Endothelial cell (in vitro differentiated cells): ENCODE data around the gene NLRX1. TPM values are rescaled to one million over a fixed set of nuclear protein-coding genes. Genes with fewer than 3 reads are reported as not detected.

ENCODE experiments used
- DNase-seq: peaks from one replicate; pipeline ENCODE4 v3.0.0; 2021; ENCODE audit warnings: low spot score
- H3K27ac Mint-ChIP-seq: one replicate; pipeline ENCODE4 v1.8.0; 2021; ENCODE audit warnings: mixed read lengths, inconsistent platforms; ENCODE audit not compliant: unreplicated experiment
- H3K27me3 Mint-ChIP-seq: one replicate; pipeline ENCODE4 v1.8.0; 2021; ENCODE audit warnings: mild to moderate bottlenecking, moderate library complexity, mixed read lengths, inconsistent platforms; ENCODE audit not compliant: unreplicated experiment
- H3K36me3 Mint-ChIP-seq: one replicate; pipeline ENCODE4 v1.8.0; 2021; ENCODE audit warnings: mild to moderate bottlenecking, low read depth, mixed read lengths, inconsistent platforms; ENCODE audit not compliant: unreplicated experiment
- H3K4me1 Mint-ChIP-seq: one replicate; pipeline ENCODE4 v1.8.0; 2021; ENCODE audit warnings: mild to moderate bottlenecking, mixed read lengths, inconsistent platforms; ENCODE audit not compliant: unreplicated experiment
- H3K4me3 Mint-ChIP-seq: one replicate; pipeline ENCODE4 v1.8.0; 2021; ENCODE audit warnings: mild to moderate bottlenecking, mixed read lengths, inconsistent platforms; ENCODE audit not compliant: unreplicated experiment
- H3K9me3 Mint-ChIP-seq: one replicate; pipeline ENCODE4 v1.8.0; 2021; ENCODE audit warnings: mixed read lengths, inconsistent platforms; ENCODE audit not compliant: unreplicated experiment
- total RNA-seq: library from RNA; stranded (reverse); fragmentation: NEBNext Ultra II Directional; extraction: Animal tissue kit (Norgen Biotek cat#: 25700); gene quantifications from one replicate; pipeline ENCODE4 v1.2.1, GENCODE V29; 2021; ENCODE audit not compliant: unreplicated experiment
- TF ChIP-seq, protein P1 (sequence below): fragments of 200-600 bp; sonication (generic); IDR thresholded peaks from one replicate; pipeline ENCODE4 v1.5.0; 2021; ENCODE audit warnings: antibody characterized with exemption; ENCODE audit not compliant: unreplicated experiment

NLRX1 gene
- total RNA-seq, 1 donor from 2014 or later, result 12.3 TPM

- TF ChIP-seq, protein P1, sequence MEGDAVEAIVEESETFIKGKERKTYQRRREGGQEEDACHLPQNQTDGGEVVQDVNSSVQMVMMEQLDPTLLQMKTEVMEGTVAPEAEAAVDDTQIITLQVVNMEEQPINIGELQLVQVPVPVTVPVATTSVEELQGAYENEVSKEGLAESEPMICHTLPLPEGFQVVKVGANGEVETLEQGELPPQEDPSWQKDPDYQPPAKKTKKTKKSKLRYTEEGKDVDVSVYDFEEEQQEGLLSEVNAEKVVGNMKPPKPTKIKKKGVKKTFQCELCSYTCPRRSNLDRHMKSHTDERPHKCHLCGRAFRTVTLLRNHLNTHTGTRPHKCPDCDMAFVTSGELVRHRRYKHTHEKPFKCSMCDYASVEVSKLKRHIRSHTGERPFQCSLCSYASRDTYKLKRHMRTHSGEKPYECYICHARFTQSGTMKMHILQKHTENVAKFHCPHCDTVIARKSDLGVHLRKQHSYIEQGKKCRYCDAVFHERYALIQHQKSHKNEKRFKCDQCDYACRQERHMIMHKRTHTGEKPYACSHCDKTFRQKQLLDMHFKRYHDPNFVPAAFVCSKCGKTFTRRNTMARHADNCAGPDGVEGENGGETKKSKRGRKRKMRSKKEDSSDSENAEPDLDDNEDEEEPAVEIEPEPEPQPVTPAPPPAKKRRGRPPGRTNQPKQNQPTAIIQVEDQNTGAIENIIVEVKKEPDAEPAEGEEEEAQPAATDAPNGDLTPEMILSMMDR, result no peak
- no peaks in the 10 kb centered on the region for H3K9me3 Mint-ChIP-seq
- no peak overlapping the region for H3K27ac Mint-ChIP-seq
- H3K4me3 Mint-ChIP-seq, result no peak overlapping the region
- peaks cover 4% of the 10 kb centered on the region for H3K4me1 Mint-ChIP-seq
- peaks cover 25% of the 10 kb centered on the region for H3K27me3 Mint-ChIP-seq
- H3K36me3 Mint-ChIP-seq, result peaks cover 4% of the 10 kb centered on the region
- DNase-seq, result peak; percentile 23
These were observed 15.3 kb upstream of the NLRX1 start for GRCh38 chr11:119153049-119153818.

DNA sequence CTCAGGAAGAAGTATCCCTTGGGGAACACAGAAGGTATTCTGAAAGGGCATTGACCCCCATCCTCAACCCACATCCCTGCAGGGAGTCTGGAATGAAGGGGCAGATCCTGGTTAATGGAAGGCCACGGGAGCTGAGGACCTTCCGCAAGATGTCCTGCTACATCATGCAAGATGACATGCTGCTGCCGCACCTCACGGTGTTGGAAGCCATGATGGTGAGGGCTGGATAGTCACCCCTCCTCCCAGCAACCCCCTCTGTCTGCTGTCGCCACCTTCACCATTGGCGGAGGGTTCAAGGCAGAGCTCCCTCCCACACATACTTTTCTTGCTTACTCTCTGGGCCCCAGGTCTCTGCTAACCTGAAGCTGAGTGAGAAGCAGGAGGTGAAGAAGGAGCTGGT, 14.3 kb upstream of the NLRX1 start:
- no peak overlapping the region for H3K4me3 Mint-ChIP-seq
- peaks cover 4% of the 10 kb centered on the region for H3K36me3 Mint-ChIP-seq
- TF ChIP-seq, protein P1, result no peak
- H3K27me3 Mint-ChIP-seq, result peaks cover 21% of the 10 kb centered on the region
- no peak overlapping the region for H3K27ac Mint-ChIP-seq
- no peak for DNase-seq
- H3K9me3 Mint-ChIP-seq, result no peaks in the 10 kb centered on the region
- H3K4me1 Mint-ChIP-seq, result no peaks in the 10 kb centered on the region

GRCh38 chr11:119155733-119156492, 12.6 kb upstream of the NLRX1 start:
- H3K4me3 Mint-ChIP-seq, result peak overlapping the region; percentile 24
- peaks cover 4% of the 10 kb centered on the region for H3K36me3 Mint-ChIP-seq
- H3K9me3 Mint-ChIP-seq, result no peaks in the 10 kb centered on the region
- TF ChIP-seq, protein P1, result no peak
- no peak overlapping the region for H3K27ac Mint-ChIP-seq
- no peaks in the 10 kb centered on the region for H3K4me1 Mint-ChIP-seq
- peak; percentile 26 for DNase-seq
- peaks cover 13% of the 10 kb centered on the region for H3K27me3 Mint-ChIP-seq

- H3K36me3 Mint-ChIP-seq, result peaks cover 4% of the 10 kb centered on the region
- no peaks in the 10 kb centered on the region for H3K4me1 Mint-ChIP-seq
- no peak overlapping the region for H3K4me3 Mint-ChIP-seq
- H3K27ac Mint-ChIP-seq, result no peak overlapping the region
- H3K27me3 Mint-ChIP-seq, result peaks cover 13% of the 10 kb centered on the region
- no peaks in the 10 kb centered on the region for H3K9me3 Mint-ChIP-seq
- DNase-seq, result no peak
- TF ChIP-seq, protein P1, result no peak
These were observed 12.0 kb upstream of the NLRX1 start for GRCh38 chr11:119156496-119156895.

- H3K27ac Mint-ChIP-seq, result no peak overlapping the region
- H3K27me3 Mint-ChIP-seq, result peaks cover 13% of the 10 kb centered on the region
These were observed 11.5 kb upstream of the NLRX1 start for GRCh38 chr11:119157063-119157462.

More at GRCh38 chr11:119157063-119157462, 11.5 kb upstream of the NLRX1 start:
- H3K4me3 Mint-ChIP-seq, result no peak overlapping the region
- no peaks in the 10 kb centered on the region for H3K4me1 Mint-ChIP-seq
- DNase-seq, result no peak
- peaks cover 4% of the 10 kb centered on the region for H3K36me3 Mint-ChIP-seq
- H3K9me3 Mint-ChIP-seq, result no peaks in the 10 kb centered on the region
- TF ChIP-seq, protein P1, result no peak
